ENCODE results near the gene UBE2I.

The UBE2I gene

GRCh38 chr16:1330260-1330914, 21.0 kb downstream of the UBE2I start:
- DNase-seq (ENCODE audit: low read depth) = no peak

- DNase-seq (ENCODE audit: low read depth) = no peak
Measured at GRCh38 chr16:1330931-1331711, 21.7 kb downstream of the UBE2I start.

- DNase-seq (ENCODE audit: low read depth) = no peak
Measured at GRCh38 chr16:1331712-1332617, 22.5 kb downstream of the UBE2I start.

GRCh38 chr16:1332618-1333148, 23.2 kb downstream of the UBE2I start:
- no peak for DNase-seq (ENCODE audit: low read depth)

DNA sequence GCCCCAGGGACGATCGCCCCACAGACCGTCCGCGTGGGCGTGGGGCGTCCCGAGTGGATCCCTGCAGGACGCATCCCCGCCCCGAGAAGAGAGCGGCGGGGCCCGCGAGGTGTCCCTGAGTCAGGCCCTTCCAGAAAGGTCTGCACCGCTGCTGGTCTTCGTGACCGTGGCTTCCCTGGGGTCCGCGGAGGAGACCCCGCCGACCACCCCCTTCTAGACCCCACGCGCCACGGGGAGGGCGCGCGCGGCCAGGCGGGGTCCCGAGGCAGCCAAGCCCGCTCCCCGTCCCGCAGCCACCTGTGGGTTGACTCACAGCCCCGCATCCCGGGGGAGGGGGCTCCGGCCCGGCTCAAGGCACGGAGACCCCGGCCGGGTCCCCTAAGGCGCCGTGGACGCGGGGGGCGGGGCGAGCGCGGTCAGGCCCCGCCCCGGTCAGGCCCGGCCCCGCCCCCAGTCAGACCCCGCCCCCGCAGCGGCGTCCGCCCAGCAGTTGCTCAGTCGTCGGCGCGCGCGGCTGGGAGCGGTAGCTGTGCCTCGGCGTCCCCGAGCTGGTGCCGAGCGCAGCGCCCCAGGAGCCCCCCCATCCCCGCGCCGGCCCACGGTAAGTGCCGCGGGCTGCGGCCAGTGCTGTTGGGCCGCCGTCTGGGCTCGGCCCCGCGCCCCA, 23.8 kb downstream of the UBE2I start, which contains the start of gene BAIAP3:
TSS of gene BAIAP3 (plus strand) at position 497 of the 664 bp plus-strand sequence. CDS start 4,905 bp downstream, outside the sequence.
- DNase-seq (ENCODE audit: low read depth) = peak; percentile 42

- no peak for DNase-seq (ENCODE audit: low read depth)
Measured at GRCh38 chr16:1333854-1334700, 24.6 kb downstream of the UBE2I start.

DNA sequence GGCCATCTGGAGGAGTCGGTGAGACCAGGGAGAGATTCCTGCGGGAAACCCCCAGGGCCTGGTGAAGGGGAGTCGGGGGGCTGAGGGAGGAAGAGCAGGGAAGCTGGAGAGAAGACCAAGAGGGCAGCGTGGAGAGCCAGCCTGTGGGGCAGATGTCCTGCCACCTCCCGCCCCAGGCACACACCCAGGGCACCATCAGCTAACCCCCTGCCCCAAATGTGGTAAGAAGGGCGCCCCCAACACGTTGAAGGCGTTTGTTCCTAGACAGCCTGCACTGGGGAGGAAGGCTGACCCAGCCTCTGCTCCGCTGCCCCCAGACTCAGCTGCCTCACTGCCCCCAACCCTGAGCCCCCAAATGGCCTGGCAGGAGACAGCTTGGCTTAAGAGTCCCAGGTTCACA, 25.3 kb downstream of the UBE2I start:
- DNase-seq (ENCODE audit: low read depth) = no peak

- no peak for DNase-seq (ENCODE audit: low read depth)
Measured at GRCh38 chr16:1335211-1335971, 26.0 kb downstream of the UBE2I start.

DNA sequence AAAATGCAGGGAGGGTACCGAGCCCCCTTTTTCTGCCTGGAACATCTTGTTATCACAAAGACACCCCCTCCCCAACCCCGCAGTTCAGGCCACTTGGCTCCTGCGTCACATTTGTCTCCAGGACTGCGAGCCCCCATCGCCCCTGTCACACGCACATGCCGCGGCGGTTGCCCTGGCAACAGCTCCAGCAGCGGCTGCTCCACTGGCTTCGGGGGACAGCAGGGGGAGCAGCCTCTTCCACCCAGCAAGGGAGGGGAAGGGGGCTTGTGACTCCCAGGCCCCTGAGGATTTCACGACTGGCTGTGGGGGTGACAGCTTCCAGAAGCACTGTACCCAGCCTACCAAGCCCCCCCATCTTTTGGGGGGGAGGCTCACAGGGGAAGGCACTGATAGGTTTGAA, 26.6 kb downstream of the UBE2I start:
- DNase-seq (ENCODE audit: low read depth) = no peak

DNA sequence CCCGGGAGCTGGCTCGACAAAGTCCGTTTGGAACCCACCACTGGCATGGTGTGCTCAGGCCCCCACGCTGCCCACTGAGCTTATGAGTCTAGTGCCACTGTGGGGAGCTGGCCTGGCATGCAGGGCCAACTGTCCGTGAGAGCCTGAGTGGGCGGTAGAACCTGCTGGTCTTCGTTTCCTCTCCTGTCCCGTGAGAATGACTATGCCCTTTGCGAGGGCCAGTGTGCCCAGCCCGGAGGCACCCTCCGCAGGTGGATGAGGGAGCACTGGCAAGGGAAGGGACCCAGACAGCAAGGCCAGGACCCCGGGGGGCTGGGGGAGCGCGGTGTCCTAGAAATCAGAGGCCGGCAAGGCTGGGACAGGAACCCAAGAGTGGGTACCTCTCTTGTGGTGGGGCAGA, 27.2 kb downstream of the UBE2I start:
- no peak for DNase-seq (ENCODE audit: low read depth)

DNA sequence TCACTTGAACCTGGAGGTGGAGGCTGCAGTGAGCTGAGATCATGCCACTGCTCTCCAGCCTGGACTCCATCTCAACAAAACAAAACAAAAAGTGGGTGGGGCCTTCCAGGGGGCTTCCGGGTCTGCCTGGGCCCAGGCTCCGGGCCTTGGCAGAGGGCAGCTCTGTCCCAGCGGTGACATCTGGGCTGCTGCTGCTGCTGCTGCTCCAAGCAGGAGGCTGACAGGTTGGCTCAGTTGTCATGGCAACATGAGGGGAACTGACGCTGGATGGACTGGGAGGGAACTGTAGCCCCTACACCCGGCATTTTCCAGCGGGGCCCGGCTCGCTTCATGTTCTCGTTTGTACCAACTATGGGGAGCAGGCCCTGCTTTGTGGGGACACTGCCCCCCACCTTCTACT, 28.1 kb downstream of the UBE2I start:
- no peak for DNase-seq (ENCODE audit: low read depth)

GRCh38 chr16:1338119-1338730, 28.8 kb downstream of the UBE2I start:
- no peak for DNase-seq (ENCODE audit: low read depth)

DNA sequence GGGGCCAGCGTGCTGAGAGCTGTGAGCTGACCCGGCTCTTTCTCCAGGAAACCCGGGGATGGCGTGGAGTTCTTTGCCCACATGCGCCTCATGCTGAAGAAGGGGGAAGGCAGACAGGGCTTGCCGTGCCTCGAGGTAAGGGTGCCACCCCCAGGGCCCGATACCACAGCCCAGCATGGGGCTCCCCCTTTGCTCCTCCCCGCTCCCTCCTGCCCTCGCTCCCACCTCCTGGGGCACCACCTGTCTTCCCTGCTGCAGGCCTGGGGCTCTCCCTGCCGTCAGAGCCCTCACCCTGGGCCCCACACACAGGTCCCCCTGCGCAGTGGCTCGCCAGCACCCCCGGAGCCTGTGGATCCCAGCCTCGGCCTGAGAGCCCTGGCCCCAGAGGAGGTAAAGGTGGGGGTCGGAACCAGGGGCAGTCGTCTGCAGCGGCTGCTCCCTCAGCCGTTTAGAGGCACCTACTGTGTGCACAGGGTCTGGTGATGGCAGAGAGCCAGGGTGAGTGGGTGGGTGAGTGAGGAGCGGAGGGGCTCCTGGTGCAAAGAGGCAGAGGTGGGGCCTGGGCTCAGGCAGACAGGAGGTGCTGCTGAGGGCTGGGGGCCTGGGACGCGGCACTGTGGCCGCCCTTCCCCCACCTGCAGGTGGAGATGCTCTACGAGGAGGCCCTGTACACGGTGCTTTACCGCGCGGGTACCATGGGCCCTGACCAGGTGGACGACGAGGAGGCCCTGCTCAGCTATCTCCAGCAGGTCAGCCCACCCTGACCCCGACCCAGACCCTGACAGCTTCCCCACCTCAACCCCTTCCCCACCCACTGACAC, 29.6 kb downstream of the UBE2I start:
- no peak for DNase-seq (ENCODE audit: low read depth)

DNA sequence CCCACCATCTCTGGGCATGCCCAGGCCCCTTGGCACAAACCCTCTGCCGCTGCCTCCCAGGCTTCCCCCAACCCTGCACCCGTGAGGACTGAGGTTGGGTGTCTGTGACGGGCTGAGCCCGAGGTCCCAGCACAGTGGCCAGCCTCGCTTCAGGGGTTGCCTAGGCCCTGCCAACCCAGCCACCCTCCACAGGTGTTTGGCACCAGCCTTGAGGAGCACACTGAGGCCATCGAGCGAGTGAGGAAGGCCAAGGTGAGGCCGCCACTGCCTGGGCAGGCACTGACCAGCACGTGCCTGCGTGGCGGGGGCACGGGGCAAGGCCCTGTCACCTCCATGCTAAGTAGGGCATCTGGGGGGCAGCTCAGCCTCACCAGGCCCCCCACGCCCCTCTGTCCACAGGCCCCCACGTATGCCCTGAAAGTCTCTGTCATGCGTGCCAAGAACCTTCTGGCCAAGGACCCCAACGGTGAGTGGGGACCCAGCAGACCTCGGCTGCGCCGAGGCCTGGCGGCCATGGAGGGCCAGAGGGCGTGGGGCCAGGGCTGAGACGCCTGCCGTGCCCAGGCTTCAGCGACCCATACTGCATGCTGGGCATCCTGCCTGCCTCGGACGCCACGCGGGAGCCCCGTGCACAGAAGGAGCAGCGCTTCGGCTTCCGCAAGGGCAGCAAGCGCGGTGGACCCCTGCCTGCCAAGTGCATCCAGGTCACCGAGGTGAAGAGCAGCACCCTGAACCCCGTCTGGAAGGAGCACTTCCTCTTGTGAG, 31.5 kb downstream of the UBE2I start:
- DNase-seq (ENCODE audit: low read depth) = no peak

GRCh38 chr16:1341495-1342420, 32.3 kb downstream of the UBE2I start:
- DNase-seq (ENCODE audit: low read depth) = no peak

All from T follicular helper cell (primary cell).